ENCODE measurements around the gene RPH3AL.
"Not testable (repeated sequence)": the region's sequence is repeated elsewhere in the genome, so short reads cannot be mapped to it uniquely, and the experiment has no call there.

The RPH3AL gene

DNA sequence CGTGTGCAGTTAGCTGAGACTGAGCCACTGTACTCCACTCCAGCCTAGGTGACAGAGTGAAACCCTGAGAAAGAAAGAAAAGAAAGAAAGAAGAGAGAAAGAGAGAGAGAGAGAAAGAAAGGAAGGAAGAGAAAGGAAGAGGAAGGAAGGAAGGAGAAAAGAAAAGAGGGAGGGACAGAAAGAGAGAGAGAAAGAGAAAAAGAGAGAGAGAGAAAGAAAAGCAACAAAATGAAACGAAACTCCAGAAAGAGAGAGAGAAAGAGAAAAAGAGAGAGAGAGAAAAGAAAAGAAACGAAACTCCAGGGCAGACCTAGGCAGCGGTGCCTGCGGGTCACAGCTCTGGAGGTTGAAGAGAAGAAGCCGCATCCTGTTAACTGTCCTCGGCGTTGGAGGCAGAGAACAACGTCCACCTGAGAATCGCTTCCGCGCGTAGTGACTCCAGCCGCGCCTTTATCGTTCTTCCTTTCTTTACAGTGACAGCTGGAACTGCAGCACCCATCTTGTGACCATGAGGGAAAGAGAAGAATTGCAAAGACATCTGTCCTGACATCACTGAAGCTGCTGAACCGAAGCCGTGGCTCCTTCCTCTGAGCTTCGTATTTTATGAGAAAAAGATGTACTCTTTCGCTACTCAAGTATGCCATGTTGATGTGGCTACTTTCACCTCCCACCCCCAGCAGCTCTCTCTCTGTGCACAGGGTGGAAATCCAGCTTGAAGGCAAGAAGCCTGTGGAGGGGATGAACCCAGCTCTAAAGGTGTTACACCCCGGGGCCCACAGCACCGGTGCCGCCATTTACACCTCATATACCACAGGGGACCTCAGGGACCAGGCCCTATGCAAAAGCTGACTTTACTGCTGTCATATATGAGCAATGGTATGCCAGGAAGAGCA lies 114.3 kb downstream of the RPH3AL start:
- DNase-seq (ENCODE audit: low spot score), result no peak

DNA sequence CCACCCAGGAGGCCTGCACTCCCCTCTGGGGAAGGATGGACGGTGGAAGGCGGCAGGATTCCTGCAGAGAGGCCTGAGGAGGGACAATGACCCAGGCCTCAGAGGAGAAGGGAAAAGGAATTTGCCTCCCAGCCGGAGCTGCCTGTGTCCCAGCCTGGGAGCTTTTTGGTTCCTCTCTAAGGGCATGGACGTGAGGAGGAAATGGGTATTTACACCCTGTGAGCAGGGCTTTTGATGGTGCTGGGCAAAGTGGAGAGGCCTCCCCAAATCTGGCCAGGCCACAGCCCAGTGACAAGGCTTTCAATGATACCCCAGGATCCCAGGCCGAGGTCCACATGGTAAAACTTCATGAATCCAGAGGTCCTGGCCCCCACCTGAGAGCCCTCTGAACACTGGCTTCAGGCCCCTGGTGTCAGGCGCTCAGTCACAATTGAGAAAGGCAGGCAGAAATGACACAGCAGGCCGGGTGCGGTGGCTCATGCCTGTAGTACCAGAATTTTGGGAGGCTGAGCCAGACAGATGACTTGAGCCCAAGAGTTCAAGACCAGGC lies 115.1 kb downstream of the RPH3AL start:
- DNase-seq (ENCODE audit: low spot score), result no peak

DNA sequence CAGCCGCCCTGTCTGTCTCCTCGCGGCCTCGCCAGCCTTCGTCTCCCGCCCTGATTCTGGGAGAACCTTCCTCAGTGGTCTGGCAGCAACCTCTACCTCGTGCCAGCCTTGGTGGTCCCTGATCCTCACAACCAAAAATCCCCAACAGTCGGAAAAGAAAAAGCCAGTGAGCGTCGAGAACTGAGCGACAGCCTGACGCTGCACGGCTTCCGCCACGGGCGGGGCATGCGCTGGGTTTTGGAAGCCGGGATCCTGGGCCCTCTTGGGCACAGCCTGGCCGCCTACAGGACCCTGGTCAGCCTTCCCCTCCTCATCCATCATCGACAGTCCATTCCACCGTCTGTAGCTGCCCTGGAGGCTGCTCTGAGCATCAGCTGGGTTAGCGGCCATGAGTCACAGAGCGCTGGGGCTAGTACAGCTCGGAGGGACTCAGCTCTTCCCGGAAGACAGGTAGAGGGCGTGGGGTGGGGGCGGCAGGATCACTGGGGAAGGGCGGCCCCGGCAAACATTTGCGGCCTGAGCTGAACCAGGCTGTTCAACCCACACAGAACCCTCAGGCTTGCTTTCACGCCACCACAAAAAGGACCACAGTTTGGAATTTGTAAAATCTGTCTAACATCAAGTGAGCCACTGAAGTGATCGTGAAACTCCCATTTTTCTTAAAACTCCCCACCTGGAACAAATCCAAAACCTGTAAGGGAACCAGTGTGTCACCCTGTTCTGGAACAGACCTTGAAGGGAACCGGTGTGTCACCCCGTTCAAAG lies 115.8 kb downstream of the RPH3AL start:
- no peak for DNase-seq (ENCODE audit: low spot score)

DNA sequence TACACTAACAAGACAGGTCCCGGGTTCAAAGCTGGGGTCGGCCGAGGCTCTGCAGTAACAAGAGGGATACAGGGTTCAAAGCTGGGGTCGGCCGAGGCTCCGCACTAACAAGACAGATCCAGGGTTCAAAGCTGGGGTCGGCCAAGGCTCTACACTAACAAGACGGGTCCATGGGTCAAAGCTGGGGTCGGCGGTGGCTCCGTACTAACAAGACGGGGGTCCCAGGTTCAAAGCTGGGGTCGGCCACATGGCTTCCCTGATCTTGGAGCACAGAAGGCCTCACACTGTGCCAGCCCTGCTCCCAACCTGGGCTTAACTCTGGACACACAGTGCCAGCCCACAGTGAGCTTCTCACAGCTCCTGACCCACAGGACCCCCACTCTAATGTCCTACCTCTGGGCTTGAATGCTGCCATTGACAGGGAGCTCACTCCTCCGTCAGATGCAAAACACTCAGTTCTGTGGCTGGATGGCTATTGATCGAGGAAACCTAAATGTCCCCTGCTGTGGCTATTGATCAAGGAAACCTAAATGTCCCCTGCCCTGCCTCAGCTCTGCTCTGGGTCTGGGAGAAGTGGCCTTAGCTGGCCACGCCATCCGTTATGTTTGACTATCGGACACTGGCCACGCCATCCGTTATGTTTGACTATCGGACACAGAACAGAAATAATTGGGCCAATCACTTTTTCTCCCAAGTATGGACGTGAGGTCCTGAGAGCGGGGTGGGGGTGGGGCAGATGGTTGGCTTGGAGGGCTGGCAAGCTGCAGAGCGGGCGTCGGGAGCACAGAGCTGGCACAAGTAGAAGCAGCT lies 116.6 kb downstream of the RPH3AL start:
- DNase-seq (ENCODE audit: low spot score), result no peak

DNA sequence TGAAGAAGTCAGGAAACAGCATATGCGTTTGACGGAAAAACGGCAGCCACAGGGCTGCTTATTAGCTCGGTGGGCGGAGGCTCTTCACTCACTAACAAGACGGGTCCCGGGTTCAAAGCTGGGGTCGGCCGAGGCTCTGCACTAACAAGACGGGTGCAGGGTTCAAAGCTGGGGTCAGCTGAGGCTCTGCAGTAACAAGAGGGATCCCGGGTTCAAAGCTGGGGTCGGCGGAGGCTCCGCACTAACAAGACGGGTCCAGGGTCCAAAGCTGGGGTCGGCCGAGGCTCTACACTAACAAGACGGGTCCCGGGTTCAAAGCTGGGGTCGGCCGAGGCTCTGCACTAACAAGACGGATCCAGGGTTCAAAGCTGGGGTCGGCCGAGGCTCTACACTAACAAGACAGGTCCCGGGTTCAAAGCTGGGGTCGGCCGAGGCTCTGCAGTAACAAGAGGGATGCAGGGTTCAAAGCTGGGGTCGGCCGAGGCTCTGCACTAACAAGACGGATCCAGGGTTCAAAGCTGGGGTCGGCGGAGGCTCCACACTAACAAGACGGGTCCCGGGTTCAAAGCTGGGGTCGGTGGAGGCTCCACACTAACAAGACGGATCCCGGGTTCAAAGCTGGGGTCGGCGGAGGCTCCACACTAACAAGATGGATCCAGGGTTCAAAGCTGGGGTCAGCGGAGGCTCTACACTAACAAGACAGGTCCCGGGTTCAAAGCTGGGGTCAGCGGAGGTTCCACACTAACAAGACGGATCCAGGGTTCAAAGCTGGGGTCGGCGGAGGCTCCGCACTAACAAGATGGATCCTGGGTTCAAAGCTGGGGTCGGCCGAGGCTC lies 117.4 kb downstream of the RPH3AL start:
- DNase-seq (ENCODE audit: low spot score), result not testable (repeated sequence)

DNA sequence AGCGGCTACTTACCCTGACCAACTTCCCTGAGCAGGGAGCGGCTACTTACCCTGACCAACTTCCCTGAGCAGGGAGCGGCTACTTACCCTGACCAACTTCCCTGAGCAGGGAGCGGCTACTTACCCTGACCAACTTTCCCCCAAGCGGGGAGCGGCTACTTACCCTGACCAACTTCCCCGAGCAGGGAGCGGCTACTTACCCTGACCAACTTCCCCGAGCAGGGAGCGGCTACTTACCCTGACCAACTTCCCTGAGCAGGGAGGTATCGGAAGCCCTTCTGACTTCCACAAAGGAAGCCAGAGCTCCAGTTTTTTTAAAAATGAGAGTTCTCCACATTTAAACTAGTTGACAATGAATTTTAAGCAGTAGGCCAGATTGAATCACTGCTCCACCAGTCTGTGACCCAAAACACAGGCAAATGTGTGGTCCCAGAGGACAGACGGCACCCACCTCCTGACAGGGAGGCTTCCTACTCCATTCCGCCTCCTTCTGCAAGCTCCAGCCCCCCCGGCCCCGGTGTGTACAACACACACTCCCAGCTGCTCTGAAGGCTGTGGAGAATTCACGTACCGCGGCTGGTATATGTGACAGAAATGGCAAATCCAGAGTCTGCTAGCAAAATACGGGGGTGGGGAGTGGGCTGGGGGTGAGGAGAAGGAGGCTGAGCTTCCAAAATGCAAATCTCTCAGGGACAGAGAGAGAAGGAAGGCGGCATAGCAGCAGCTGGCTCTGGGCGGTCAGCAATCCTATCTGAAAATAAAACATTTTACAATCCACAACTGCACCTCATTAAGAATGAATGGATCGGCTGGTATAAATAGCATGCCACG lies 118.2 kb downstream of the RPH3AL start:
- not testable (repeated sequence) for DNase-seq (ENCODE audit: low spot score)

DNA sequence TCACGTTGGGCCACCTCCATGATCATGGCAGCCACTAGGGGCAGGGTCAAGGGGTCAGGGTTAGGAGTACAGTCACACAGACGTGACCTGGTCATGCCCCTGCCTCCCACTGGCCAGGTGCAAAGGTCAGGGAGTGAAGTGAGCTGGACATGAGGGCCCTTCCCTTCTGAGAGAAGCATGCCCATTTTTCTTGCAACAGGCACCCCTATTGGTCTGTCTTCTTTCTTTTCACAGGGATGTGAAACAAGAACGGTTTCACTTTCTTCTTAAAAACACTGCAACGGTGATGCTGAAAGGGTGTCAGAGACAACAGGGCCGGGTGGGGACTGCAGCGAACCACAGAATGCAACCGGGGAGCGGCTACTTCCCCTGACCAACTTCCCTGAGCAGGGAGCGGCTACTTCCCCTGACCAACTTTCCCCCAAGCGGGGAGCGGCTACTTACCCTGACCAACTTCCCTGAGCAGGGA lies 119.1 kb downstream of the RPH3AL start:
- DNase-seq (ENCODE audit: low spot score), result no peak

DNA sequence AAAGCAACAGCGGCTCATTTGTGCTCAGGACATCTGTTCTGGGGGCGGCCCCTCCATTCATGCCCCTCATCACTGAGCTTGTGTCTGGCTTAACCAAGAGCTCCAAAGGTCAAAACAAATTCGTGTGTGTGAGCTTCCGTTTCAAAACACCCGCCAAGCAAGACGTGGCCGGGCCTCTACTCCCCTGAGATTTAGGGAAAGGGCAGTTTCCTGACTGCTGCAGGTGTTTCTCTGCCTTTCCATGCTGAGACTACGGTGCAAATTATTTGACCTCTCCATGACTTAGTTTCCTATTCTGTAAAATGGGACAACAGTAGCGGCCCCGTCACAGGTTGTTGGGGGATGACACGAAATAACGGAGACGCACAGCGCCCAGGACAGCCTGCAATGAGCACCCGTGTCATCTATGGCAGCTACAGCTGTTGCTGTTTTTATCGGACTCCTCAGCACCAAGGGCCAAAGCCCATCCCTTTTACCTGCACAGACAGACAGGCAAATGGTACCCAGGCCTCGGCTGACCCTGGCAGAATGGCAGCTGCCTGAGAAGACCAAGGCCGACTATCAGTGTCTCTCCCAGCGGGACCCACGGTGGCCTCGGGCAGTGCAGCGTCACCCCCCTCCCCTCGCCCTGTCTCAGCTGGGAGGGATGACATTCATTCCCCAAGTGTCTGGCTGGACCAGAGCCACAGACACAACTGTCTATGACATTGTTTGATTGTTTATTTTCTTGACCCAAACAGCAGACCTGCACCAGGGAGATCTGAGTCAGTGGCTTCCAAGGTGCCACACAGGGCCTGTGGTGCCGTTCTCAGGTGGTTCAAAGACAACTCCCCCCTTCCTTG lies 120.4 kb downstream of the RPH3AL start:
- DNase-seq (ENCODE audit: low spot score), result no peak

DNA sequence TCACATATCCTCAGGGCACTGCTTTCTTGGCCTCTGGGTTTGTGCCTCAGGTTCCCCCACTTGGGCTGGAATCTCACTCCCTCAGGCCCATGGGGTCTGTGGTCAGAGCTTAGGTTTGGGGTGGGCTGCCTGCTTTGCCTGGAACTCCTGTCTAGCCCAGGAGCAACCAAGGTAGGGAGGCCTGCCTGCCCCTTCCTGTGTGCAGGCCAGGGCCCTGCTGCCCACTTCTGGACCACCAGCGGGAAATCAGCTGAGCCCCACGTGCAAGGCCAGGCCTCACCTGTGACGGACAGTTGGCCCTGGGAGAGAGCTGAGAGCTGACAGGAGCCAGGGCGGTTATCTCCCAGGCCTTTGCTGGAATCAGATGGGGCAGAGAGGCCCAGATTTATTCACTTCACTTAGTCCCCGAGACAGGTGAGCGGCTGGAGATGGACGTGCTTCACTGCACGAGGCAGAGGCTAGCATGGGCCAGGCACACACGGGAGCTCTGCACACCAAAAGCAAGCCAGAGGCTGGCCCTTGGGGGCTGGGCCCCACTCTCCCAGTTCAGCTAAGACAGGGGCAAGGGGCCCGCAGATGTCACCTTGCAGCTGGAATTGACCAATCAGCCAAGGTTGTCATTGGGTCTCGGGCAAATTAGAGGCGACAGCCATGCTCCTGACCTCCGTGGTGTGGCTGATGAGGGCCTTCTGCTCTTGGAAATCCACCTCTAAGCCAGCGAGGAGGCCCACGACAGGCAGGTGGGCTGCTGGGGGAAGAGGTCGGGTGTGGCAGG lies 121.2 kb downstream of the RPH3AL start:
- DNase-seq (ENCODE audit: low spot score), result peak; percentile 83

DNA sequence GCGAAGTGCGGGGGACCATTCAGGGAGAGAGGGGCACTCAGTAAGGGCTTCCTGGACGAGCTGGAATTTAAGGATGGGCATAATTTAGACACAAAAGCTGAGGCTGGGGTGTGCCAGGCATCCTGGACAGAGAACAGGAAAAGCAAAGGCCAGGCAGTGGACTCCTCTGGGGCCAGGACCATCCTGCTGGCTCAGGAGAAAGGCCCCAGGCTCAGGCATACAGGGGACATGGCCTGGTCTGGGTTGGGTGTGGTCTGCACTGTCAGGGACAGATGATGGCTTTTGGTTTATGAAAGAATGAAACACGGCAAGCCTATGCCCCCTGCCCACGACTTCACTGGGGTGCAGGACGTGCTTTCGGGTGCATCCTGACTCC lies 122.2 kb downstream of the RPH3AL start:
- DNase-seq (ENCODE audit: low spot score), result no peak

DNA sequence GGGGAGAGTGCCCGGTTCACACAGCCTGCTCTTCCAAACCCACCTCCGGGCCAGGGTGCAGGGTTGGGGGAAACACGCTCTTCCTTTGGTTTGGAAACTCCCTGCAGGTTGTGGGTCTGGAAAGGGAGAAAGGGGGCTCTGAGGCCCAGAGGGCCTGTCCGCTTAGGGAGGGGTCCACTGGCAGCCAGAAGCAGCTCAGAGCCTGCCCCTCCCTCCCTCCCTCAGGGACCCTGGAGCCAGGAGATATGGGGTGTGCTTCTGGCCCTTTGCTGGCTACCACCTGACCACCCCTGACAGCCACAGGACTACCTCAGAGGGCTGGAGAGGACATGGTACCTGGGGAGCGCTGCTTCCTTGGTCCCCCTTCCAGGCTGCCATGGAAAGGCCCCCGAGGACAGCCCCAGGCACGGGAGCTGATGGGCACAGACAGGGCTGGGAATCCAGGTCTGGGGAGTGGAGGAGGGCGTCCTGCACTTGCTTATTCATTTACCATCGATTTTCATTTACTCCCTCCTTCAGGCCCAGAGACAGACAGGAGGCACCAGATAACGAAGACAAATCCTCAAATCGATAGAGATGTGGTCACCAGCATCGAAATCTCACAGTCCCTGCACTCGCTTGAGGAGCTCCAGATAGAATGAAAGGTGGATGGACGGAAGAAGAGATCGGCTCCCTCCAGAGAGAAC lies 122.8 kb downstream of the RPH3AL start:
- DNase-seq (ENCODE audit: low spot score), result peak; percentile 79

DNA sequence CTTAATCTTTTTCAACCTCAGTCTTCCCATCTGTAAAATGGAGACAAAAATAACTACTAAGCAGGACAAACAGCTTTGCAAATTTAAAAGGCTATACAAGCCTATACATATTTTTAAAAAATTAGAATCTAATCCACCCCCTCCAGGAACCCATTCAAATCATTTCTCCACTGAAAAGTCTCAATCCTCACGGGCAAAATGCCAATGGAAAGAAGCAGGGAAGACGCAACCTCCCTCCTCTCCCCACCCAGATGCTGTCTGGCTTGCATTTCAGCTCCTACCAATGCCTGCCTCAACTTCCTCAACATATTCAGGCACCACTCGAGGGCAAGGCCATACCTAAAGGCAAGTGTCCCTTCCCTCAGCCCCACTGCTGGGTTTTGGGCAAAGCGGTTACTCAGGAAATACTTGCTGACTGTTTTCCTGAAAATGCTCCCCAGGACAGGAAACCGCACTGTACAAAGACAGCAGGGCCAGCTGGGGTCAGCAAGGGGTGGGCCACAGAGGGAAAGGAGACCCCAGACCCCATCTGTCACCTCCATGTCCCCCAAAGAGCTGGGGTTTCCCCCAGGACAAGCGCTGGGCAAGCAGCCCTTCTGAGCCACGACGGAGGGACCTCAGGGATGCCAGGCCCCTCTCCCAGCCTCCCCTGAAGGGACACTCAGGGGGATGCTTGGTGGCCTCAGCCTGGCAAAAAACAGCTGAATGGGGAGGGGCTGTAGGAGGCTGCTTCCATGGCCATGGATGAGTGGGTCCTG lies 123.5 kb downstream of the RPH3AL start:
- no peak for DNase-seq (ENCODE audit: low spot score)

DNA sequence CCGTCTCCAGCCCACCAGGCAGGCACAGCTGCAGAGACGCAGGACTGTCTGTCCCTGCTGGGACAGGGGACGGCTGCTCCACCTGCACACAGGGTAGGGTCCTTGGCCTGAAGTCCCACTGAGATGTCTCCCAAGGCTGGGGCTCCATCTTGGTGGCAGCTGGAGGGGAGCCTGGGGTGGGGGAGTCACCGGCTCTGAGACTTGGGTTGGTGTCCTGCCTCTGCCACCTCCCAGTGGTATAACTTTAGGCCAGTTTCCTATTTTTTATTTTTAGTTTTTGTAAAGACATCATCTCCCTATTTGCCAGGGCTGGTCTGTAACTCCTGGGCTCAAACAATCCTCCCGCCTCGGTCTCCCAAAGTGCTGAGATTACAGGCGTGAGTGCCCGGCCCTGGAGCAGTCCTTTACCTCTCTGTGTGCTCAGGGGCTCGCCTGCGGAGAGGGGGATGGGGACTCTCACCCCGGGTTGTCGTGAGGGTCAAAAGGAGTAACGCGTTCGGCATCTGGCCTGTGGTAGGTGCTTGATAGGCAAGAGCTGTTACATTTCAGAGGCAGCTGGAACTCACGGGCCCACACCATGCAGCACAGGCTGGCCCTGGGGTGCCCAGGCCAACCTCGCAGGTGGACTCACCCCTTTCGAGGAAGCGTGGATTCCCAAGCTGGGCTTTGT lies 124.5 kb downstream of the RPH3AL start:
- DNase-seq (ENCODE audit: low spot score), result no peak

DNA sequence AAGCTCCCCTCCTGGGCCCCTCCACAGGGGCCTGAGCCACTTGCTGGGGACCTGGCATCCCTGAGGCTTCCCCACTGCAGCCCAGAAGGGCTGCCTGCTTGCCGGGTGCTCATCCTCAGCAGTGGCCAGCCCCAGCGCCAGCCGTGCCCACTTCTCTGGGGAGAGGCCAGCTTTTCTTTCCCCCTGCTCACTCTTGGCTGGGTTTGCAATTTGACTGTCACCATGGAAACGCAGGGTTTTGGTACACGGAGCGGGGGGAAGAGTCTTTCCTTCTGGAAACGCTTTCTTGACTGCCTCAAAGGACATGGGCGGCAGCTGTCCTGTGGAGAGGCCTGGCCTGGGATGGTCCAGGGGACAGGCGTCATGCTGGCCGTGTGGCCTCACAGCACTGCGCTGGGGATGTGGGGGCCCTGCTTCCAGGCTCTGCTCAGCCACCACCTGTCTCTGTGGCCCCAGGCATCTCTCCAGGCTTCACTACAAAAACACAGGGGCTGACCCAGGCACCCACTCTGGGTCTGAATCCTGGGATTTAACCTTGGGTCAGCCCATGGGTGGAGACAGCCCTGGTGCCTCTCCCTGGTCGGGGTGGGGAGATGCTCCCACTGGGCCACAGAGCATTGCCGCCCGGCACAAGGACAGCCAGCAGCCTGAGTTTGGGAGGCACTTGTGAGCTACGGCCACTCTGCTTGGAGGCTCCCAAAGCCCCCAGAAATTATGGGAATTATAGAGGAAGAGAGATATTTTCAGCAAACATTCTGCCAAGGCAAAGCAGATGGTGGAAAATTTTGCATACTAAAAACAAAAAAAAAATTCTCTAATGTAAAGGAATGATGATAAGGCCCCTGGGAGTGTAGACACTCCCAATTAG lies 125.3 kb downstream of the RPH3AL start:
- no peak for DNase-seq (ENCODE audit: low spot score)

Data from SK-N-DZ (cell line).